NCI-H345 (cell line): Measurements from ENCODE around the gene ZNF592.
"Not testable (repeated sequence)": the region's sequence is repeated elsewhere in the genome, so short reads cannot be mapped to it uniquely, and the experiment has no call there.

ENCODE experiments used
- DNase-seq: peaks from one replicate; lab custom pipeline; 2025; lab: John Stamatoyannopoulos, UW

ZNF592 gene

GRCh38 chr15:84831613-84832012 lies 83.2 kb downstream of the ZNF592 start:
- no peak for DNase-seq

- DNase-seq = no peak
Observed at GRCh38 chr15:84832448-84833040, 84.2 kb downstream of the ZNF592 start.

GRCh38 chr15:84833447-84834228 lies 85.2 kb downstream of the ZNF592 start:
- DNase-seq = no peak

- DNase-seq = no peak
Observed at GRCh38 chr15:84834229-84834955, 86.0 kb downstream of the ZNF592 start.

GRCh38 chr15:84834969-84835368 lies 86.6 kb downstream of the ZNF592 start:
- DNase-seq = no peak

GRCh38 chr15:84835661-84836337 lies 87.4 kb downstream of the ZNF592 start:
- no peak for DNase-seq

- no peak for DNase-seq
Observed at GRCh38 chr15:84836844-84837243, 88.5 kb downstream of the ZNF592 start.

- no peak for DNase-seq
Observed at GRCh38 chr15:84839714-84840113, 91.3 kb downstream of the ZNF592 start.

- DNase-seq = no peak
Observed at GRCh38 chr15:84840255-84840654, 91.9 kb downstream of the ZNF592 start.

GRCh38 chr15:84840741-84841429 lies 92.5 kb downstream of the ZNF592 start:
- DNase-seq = no peak

GRCh38 chr15:84842781-84843180 lies 94.4 kb downstream of the ZNF592 start:
- DNase-seq = no peak

GRCh38 chr15:84844964-84845363 lies 96.6 kb downstream of the ZNF592 start:
- no peak for DNase-seq

- DNase-seq = not testable (repeated sequence)
Observed at GRCh38 chr15:84845631-84846030, 97.2 kb downstream of the ZNF592 start.

GRCh38 chr15:84846269-84846668 lies 97.9 kb downstream of the ZNF592 start:
- DNase-seq = no peak

GRCh38 chr15:84847382-84847781 lies 99.0 kb downstream of the ZNF592 start:
- DNase-seq = no peak

- no peak for DNase-seq
Observed at GRCh38 chr15:84852212-84852611, 103.8 kb downstream of the ZNF592 start.

GRCh38 chr15:84855136-84855535 lies 106.7 kb downstream of the ZNF592 start:
- DNase-seq = peak; percentile 34

- no peak for DNase-seq
Observed at GRCh38 chr15:84855765-84856164, 107.4 kb downstream of the ZNF592 start.
